Measurements from ENCODE around the gene SLC25A38. TPM values are rescaled to one million over a fixed set of nuclear protein-coding genes. Genes with fewer than 3 reads are reported as not detected.
"Not testable (repeated sequence)": the region's sequence is repeated elsewhere in the genome, so short reads cannot be mapped to it uniquely, and the experiment has no call there.

The SLC25A38 gene
- total RNA-seq, 1 donor from 2014 or later = 34.5 TPM

- intact Hi-C loops (cut with micrococcal nuclease) = loop anchor here (1.0 to 5.0 kb wide), 10 partner anchors 17 to 1269 kb away; partner anchors contain the start of genes ACAA1, EIF1B, EXOG and MYD88
Observed at GRCh38 chr3:39405687-39406367, 22.7 kb downstream of the SLC25A38 start.

DNA sequence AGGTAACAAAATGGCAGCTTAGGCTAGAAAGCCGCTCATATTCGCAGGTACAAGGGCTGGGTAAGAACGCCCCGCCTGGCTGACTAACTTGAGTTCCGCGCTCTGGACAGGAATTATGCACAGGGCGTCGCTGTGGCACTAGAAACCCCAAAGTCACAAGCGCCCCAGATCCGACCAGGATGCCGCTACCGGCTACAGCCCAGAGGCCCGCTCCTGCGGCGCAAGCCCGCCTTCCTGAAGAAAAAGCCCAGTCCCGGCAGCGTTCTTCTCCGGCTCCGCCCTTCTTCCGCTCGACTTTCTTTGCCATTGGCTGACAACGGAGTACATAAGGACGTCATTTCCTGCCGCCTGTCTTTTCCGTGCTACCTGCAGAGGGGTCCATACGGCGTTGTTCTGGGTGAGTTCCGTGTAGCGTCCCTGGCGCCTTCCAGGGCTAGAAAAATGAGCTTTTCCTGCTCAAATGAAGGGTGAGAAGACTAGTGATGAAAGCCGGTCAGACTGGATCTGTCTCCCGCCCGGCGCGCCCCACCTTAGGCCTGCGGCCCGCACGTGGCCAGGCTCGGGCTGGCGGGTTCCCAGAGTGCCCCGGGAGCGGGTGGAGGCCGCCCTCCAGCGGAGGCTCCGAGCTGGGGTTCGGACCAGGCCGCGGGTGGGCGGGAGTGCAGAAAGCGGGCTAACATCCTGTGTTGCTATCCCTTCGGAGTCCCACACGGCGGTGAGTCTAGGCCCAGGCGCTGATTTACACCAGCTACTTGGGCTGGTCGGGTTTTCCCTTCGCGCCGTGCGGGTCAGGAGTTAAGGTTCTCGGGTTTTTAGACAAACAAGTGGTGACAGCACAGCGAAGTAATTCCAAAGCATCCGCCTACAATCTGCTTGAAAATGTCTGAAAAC, 23.4 kb downstream of the SLC25A38 start, which contains the start of gene RPSA:
Gene RPSA, plus strand, starts transcription at position 353 of the 891 bp plus-strand sequence. CDS start 934 bp downstream, outside the sequence.
- intact Hi-C loops (cut with micrococcal nuclease) = loop anchor here (1.0 to 5.0 kb wide), 11 partner anchors 10 to 1269 kb away; partner anchors contain the start of genes ACAA1, EIF1B, EXOG and MYD88

DNA sequence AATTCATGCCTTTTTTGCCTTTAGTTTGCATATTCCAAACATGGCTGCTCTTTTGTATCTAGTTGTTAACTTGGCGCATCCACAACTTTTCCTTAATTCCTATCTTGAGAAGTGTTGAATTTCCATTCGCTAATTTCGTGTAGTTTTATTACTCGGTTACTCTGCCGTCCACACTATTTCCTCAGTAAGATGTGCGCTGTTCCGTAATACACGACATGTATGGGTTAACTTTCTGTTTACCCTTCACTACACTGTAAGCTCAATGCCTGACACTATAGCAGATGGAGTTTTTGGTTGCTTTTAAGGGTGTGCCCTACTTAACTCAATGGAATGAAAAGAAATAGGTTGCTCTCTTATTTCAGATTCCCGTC, 24.1 kb downstream of the SLC25A38 start:
- intact Hi-C loops (cut with micrococcal nuclease) = loop anchor here (1.0 to 5.0 kb wide), 2 partner anchors 9 to 1270 kb away; partner anchors contain the start of genes ACAA1 and MYD88

DNA sequence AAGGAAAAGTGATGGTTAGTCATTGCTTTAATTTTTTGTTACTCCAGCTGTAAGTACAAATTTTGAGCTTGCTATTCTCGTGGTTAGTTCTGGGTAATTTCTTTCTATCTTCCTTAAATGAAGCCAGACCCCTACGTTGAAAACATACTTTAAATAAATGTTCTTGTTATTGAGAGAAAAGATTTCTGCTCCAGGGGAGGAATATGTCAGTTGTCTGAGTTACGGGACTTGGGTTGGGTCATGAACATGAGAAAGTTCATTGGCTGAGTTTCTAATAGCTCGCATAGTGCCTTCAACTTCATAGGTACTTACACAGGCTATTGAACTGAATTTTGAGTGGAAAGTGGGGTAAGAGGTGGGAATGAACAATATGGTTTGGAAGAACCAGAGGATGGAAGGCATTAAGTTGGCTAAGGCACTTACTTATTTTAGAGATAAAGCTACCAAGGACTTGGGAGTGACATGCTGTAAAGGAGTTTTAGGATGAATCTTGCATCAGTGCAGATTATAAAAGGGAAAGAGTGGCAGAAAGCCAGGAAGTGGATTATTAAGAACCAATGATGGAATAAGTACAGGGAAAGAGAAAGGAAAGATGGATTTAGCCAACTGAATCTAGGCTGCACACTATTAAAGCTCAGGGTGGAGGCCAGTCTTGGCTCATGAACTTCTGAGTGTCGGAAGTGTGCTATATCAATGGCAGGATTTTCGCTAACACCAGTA, 24.8 kb downstream of the SLC25A38 start:
- intact Hi-C loops (cut with micrococcal nuclease) = loop anchor here (1.0 to 5.0 kb wide), 3 partner anchors 8 to 1791 kb away; partner anchors contain the start of genes ACAA1, CTNNB1 and MYD88

- intact Hi-C loops (cut with micrococcal nuclease) = loop anchor here (2.0 to 5.0 kb wide), 2 partner anchors 1271 to 1790 kb away; partner anchors contain the start of genes ACAA1, CTNNB1 and MYD88
Observed at GRCh38 chr3:39408493-39409372, 25.6 kb downstream of the SLC25A38 start.

DNA sequence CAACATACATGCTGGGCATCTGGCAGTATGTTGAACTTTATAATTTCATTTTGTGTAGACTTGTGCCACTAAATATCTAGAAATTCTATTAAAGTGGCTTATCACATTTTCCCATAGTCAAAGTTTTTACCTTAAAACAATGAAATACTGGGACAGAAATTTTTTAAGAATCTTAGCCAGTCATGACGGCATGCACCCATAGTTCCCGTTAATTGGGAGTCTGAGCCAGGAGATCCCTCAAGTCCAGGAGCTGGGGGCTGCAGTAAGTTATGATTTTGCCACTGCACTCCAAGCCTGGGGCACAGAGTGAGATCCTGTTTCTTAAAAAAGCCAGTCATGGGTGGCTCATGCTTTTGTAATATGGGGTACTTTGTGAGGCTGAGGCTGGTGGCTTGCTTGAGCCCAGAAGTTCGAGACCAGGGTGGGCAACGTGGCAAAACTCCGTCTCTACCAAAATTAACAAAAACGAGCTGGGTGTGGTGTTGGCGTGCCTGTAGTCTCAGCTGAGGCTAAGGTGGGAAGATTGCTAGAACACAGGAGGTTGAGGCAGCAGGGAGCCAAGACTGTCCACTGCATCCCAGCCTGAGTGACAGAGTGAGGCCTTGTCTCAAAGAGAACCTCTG, 26.5 kb downstream of the SLC25A38 start:
- intact Hi-C loops (cut with micrococcal nuclease) = loop anchor here (2.0 to 5.0 kb wide), 2 partner anchors 1272 to 1789 kb away; partner anchors contain the start of genes ACAA1, CTNNB1 and MYD88

DNA sequence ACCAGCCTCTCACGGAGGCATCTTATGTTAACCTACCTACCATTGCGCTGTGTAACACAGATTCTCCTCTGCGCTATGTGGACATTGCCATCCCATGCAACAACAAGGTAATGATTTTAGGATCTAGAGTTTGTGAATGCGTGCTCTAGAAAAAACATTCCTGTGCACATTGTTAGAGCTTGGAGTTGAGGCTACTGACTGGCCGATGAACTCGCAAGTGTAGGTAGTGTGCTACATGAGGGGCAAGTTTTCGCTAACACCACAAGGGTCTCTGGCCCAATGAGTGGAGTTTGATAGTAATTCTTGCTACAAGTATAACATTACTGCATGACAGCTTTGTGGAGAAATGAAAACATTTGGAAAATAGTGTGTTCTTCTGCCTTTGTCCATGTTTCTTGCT, 27.7 kb downstream of the SLC25A38 start:
- intact Hi-C loops (cut with micrococcal nuclease) = no loop called here

DNA sequence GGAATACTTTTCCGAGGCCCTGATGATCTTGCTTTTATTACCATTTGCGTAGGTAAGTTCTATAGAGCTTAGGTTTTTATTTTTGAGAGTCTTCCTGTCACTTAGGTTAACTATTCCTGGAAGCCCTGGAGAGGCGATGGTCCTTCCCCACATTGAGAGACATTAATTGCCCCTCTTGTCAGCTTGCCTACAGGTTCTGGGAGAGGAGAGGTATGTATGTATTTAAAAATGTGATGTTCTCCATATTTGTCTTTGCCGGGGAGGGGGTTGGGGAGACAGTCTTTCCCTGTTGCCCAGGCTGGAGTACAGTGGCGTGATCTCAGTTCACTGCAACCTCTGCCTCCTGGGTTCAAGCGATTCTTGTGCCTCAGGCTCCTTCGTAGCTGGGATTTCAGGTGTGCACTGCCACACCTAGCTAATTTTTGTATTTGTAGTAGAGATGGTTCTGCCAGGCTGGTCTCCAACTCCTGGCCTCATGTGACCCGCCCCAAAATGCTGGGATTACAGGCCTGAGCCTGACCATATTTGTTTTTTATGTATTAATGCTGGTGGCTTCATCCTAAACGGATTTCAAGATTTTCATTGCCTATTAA, 29.6 kb downstream of the SLC25A38 start:
- intact Hi-C loops (cut with micrococcal nuclease) = no loop called here

DNA sequence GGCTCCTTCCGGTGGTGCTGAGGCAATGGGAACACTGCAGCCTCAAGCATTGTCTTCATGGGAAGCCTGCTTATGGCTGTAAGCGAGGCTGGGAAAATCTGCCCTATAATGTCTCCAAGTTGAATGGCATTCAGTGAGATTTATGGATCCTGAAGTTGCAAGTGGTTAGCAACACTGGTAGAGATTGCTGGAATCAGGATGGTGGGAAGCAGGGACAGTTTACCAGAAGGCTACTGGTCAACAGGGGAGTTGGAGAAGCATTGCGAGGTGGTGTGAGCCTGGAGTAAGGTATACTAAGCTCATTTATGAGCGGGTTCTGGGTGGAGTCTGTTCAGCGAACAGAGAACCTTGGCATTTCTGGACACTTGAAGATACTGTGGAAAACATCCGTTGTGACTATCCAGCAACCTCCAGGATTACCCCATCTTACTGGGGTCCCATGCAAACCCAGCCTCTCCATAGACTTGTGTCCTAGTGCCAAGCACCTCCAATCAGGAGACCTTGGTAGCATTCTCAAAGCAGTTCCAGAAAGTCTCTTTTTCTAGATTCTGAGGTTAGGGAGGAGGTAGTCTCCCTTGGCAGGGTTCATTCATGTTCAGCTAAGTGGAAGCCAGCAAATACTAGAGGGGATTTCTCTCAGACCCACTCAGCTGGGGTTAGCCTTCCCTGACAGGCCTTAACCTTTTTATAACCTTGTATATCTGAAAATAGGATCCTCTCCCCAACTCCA, 30.7 kb downstream of the SLC25A38 start:
- intact Hi-C loops (cut with micrococcal nuclease) = no loop called here

DNA sequence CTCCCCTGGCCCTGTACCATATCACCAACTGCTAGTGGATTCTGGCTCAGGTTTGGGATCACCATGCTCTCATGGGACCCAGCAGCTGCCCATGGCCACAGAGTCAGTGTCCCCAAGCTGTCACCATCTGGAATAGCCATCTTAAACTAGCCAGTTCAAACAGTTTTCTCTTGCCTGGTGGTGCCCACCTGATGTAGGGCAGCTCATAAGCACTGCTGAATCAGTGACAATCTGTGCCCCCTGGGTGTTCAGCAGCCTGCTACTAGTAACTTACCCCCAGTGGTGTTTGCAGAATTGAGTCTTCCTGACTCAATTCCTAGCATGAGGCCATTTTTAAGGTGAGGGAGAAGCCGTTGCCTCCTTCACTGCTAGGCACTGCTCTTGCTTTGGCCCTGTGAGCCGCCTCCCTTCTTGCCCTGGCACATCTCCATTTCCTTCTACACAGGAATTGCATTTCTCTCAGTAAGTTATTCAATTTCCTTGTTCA, 31.3 kb downstream of the SLC25A38 start:
- intact Hi-C loops (cut with micrococcal nuclease) = no loop called here

DNA sequence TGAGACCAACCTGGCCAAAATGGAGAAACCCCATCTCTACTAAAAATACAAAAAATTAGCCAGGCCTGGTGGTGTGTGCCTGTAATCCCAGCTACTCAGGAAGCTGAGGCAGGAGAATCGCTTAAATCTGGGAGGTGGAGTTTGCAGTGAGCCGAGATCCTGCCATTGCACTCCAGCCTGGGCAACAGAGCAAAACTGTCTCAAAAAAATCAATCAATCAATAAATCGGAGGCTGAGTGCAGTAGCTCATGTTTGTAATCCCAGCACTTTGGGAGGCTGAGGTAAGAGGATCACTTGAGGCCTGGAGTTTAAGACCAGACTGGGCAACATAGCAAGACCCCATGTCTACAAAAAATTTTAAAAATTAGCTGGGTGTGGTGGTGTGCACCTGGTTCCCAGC, 32.1 kb downstream of the SLC25A38 start:
- intact Hi-C loops (cut with micrococcal nuclease) = not testable (repeated sequence)

DNA sequence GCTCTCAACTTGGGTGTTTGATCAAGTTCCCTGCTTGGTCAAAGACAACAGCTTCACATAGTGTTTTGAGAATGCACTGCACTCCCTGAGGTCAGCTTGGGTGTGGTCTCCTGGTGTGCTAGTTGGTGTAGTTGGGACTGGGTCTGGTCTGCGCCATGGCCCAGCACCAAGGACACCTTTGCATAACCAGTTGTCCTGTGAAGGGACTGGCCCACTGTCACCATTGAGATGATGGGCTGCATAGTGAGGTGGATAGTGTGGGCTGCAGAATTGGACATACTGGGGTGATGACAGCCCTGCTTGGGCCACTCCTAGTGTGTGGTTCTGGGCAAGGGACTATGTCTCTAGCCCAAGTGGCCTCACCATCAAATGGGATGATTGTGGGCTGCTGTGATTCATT, 32.8 kb downstream of the SLC25A38 start:
- intact Hi-C loops (cut with micrococcal nuclease) = loop anchor here (1.0 kb wide), 1 partner anchor 9 kb away; no protein-coding TSS in a partner anchor

- intact Hi-C loops (cut with micrococcal nuclease) = loop anchor here (1.0 kb wide), 2 partner anchors 10 to 81 kb away; no protein-coding TSS in a partner anchor
Observed at GRCh38 chr3:39416998-39417397, 33.8 kb downstream of the SLC25A38 start.

DNA sequence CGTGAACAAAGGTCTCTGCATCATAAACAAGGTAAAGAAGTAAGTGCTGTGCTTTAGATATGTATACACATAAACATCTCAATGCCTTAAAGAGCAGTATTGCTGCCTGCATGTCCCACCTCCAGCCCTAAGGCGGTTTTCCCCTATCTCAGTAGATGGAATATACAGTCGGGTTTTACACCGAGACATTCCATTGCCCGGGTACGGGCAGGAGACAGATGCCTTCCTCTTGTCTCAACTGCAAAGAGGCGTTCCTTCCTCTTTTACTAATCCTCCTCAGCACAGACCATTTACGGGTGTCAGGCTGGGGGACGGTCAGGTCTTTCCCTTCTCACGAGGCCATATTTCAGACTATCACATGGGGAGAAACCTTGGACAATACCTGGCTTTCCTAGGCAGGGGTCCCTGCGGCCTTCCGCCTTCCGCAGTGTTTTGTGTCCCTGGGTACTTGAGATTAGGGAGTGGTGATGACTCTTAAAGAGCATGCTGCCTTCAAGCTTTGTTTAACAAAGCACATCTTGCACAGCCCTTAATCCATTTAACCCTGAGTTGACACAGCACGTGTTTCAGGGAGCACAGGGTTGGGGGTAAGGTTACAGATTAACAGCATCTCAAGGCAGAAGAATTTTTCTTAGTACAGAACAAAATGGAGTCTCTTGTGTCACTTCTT, 35.5 kb downstream of the SLC25A38 start:
- intact Hi-C loops (cut with micrococcal nuclease) = not testable (repeated sequence)

GRCh38 chr3:39419742-39420315, 36.7 kb downstream of the SLC25A38 start:
- intact Hi-C loops (cut with micrococcal nuclease) = no loop called here

GRCh38 chr3:39420543-39420942, 37.4 kb downstream of the SLC25A38 start:
- intact Hi-C loops (cut with micrococcal nuclease) = no loop called here

GRCh38 chr3:39423436-39423970, 40.3 kb downstream of the SLC25A38 start:
- intact Hi-C loops (cut with micrococcal nuclease) = no loop called here
